Brain microvascular endothelial cell (primary cell): ENCODE measurements around the gene FPR1.

Experiments used
- DNase-seq: peaks from one replicate; pipeline ENCODE4 v3.0.0-alpha.2; 2020
- H3K27ac ChIP-seq: fragments of 250-450 bp; sonication (Bioruptor Pico); 2 replicates; pipeline ENCODE4 v1.5.1; 2020; ENCODE audit warnings: mild to moderate bottlenecking, moderate library complexity
- H3K27me3 ChIP-seq: fragments of 250-450 bp; sonication (Bioruptor Pico); replicated peaks from 2 replicates; pipeline ENCODE4 v1.5.1; 2020; ENCODE audit warnings: mild to moderate bottlenecking
- H3K36me3 ChIP-seq: fragments of 250-450 bp; sonication (Bioruptor Pico); replicated peaks from 2 replicates; pipeline ENCODE4 v1.5.1; 2020; ENCODE audit warnings: mild to moderate bottlenecking
- H3K4me3 ChIP-seq: 2 replicates; pipeline ENCODE4 v1.5.1; 2011; ENCODE audit warnings: low read depth, mild to moderate bottlenecking, control low read depth, low read length, moderate library complexity
- in situ Hi-C: cut with HindIII; loops from 2 replicates; pipeline ENCODE4 v1.10.0; 2017; ENCODE audit warnings: low sequenced_read_pairs, low pct_ligation_motif_present
- TF ChIP-seq, protein P1 (sequence below): IDR thresholded peaks from 2 replicates; pipeline ENCODE4 v1.5.1; 2011; ENCODE audit warnings: low read depth, mild to moderate bottlenecking, moderate library complexity, low read length, control low read depth, inconsistent platforms; ENCODE audit errors: missing control alignments

The FPR1 gene

DNA sequence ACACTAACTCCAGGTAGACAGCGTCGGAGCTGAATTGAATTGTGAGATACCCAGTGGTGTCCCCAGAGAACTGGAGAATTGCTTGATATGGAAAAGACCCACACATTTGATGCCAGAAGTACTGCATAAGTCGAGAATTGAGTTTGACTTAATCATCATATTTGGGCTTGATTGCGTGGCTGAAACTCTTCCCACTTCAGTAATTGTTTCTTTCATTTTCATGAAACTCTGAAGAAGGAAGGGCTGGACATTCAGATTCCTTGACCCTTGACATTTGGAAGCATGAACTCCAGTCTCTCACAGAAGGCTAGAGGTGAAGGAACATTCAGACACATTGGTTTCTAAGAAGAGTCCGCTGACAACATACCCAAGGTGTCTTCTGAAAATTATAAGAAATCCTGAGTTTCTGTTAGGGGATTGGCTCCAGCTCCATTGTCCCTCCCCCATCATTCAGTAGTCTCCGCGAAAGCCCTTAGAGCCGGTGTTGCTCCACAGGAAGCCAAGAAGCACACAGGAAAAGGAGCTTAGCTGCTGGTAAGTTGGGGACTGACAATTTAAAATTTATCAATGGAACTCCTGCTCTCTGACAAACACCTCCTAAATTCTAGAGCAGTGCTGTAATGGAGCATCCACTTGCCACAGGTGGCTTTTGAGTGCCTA lies 9.1 kb upstream of the FPR1 start, which contains the start of gene FPR2:
Gene FPR2, plus strand, starts transcription at position 484 of the 660 bp plus-strand sequence. CDS start 7,479 bp downstream, outside the sequence.
- no peak for DNase-seq
- Histone ChIP-seq H3K27me3 (no peaks in the 10 kb centered on the region), H3K36me3 (no peaks in the 10 kb centered on the region), H3K27ac (no peak within 1 kb of the TSS), H3K4me3 (no peak within 1 kb of the TSS)
- TF ChIP-seq, protein P1, sequence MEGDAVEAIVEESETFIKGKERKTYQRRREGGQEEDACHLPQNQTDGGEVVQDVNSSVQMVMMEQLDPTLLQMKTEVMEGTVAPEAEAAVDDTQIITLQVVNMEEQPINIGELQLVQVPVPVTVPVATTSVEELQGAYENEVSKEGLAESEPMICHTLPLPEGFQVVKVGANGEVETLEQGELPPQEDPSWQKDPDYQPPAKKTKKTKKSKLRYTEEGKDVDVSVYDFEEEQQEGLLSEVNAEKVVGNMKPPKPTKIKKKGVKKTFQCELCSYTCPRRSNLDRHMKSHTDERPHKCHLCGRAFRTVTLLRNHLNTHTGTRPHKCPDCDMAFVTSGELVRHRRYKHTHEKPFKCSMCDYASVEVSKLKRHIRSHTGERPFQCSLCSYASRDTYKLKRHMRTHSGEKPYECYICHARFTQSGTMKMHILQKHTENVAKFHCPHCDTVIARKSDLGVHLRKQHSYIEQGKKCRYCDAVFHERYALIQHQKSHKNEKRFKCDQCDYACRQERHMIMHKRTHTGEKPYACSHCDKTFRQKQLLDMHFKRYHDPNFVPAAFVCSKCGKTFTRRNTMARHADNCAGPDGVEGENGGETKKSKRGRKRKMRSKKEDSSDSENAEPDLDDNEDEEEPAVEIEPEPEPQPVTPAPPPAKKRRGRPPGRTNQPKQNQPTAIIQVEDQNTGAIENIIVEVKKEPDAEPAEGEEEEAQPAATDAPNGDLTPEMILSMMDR: no peak
- in situ Hi-C loops: no loop called here

- H3K27ac ChIP-seq: no peak overlapping the region
- H3K27me3 ChIP-seq: no peaks in the 10 kb centered on the region
- no peaks in the 10 kb centered on the region for H3K36me3 ChIP-seq
- DNase-seq: no peak
- TF ChIP-seq, protein P1: no peak
- no peak overlapping the region for H3K4me3 ChIP-seq
- in situ Hi-C loops: no loop called here
Measured at GRCh38 chr19:51755571-51755970, 3.9 kb upstream of the FPR1 start.

- no peak for DNase-seq
- TF ChIP-seq, protein P1: no peak
- Histone ChIP-seq H3K27me3 (no peaks in the 10 kb centered on the region), H3K27ac (no peak overlapping the region), H3K36me3 (no peaks in the 10 kb centered on the region), H3K4me3 (no peak overlapping the region)
- in situ Hi-C loops: no loop called here
Measured at GRCh38 chr19:51754770-51755169, 3.1 kb upstream of the FPR1 start.

DNA sequence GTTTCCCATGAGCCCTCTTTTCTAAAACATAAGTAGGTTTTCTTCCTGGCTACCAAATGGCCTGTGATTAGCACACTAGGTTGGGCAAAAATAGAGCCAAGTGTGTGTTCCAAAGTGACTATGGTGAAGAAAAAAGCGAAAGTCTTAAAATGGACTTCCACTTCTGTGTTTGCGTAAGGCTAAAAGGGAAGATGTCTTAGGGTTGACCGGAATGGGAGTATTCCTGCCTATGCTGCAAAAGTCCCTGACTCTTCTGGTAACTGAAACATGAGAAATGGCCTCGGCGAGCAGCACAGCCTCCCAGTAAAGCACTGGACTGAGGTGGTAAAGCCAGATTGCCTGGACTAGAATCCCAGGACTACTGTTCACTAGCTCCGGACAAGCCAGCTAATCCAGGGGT lies 2.4 kb upstream of the FPR1 start:
- H3K4me3 ChIP-seq: no peak overlapping the region
- H3K27ac ChIP-seq: no peak overlapping the region
- in situ Hi-C loops: no loop called here
- no peaks in the 10 kb centered on the region for H3K36me3 ChIP-seq
- no peak for DNase-seq
- H3K27me3 ChIP-seq: no peaks in the 10 kb centered on the region
- TF ChIP-seq, protein P1: no peak

- Histone ChIP-seq H3K36me3 (no peaks in the 10 kb centered on the region), H3K27me3 (no peaks in the 10 kb centered on the region), H3K4me3 (no peak overlapping the region), H3K27ac (peak overlapping the region; percentile 38)
- no peak for DNase-seq
- TF ChIP-seq, protein P1: no peak
- in situ Hi-C loops: no loop called here
Measured at GRCh38 chr19:51750400-51751094, 1.1 kb downstream of the FPR1 start.
